Vagina (tissue), 2 donors: ENCODE data around the gene CACTIN.

Experiments
- POLR2A ChIP-seq, 2 donors: fragments of 450-650 bp; IDR thresholded peaks; one replicate each; pipeline ENCODE4 v1.6.1; 2017; ENCODE audit warnings: antibody characterized with exemption in 2 of 2, mild to moderate bottlenecking in 2 of 2, moderate library complexity in 2 of 2
- TF ChIP-seq, protein P1 (sequence below), 3 experiments: fragments of 450-650 bp in 2 of 3; fragments of 200-600 bp in 1 of 3; sonication (generic) in 1 of 3; IDR thresholded peaks; one replicate each; pipeline ENCODE4 v1.5.1; 2017 to 2019; ENCODE audit warnings: antibody characterized with exemption in 3 of 3, mild to moderate bottlenecking in 2 of 3, moderate library complexity in 2 of 3

DNA sequence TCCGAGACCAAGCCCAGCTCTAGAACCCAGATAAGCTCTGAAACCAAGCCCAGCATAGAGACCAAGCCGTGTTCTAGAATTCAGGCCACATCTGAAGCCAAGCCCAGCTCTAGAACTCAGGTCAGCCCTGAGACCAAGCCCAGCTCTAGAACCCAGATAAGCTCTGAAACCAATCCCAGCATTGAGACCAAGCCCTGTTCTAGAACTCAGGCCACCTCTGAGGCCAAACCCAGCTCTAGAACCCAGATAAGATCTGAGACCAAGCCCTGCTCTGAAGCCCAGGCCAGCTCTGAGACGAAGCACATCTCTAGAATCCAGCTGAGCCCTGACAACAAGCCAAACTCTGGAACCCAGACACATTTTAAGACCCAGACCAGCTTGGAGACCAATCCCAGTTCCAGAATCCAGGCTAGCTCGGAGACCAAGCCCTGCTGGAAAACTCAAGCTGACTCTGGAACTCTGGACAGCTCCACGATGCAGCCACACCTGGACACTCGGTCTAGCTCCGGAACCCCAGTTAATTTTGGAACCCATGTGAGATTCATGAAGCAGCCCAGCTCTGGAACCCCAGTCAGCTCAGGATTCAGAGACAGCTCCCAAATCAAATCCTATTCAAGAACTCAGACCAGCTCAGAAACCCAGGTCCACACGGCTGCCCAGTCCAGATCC is 35.5 kb downstream of the CACTIN start:
- TF ChIP-seq, protein P1, sequence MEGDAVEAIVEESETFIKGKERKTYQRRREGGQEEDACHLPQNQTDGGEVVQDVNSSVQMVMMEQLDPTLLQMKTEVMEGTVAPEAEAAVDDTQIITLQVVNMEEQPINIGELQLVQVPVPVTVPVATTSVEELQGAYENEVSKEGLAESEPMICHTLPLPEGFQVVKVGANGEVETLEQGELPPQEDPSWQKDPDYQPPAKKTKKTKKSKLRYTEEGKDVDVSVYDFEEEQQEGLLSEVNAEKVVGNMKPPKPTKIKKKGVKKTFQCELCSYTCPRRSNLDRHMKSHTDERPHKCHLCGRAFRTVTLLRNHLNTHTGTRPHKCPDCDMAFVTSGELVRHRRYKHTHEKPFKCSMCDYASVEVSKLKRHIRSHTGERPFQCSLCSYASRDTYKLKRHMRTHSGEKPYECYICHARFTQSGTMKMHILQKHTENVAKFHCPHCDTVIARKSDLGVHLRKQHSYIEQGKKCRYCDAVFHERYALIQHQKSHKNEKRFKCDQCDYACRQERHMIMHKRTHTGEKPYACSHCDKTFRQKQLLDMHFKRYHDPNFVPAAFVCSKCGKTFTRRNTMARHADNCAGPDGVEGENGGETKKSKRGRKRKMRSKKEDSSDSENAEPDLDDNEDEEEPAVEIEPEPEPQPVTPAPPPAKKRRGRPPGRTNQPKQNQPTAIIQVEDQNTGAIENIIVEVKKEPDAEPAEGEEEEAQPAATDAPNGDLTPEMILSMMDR (IDR thresholded peaks at IDR 0.05) = no peak
- no peak for TF ChIP-seq POLR2A (IDR thresholded peaks at IDR 0.05)
